C4-2B (cell line): Measurements from ENCODE around the gene SLC39A3.

Source experiments
- ZFX ChIP-seq: fragments of 450-650 bp; IDR thresholded peaks from 2 replicates; pipeline ENCODE4 v1.6.1; 2017
- TF ChIP-seq, protein P1 (sequence below): fragments of 450-650 bp; conservative IDR thresholded peaks from 2 replicates; pipeline ENCODE4 v1.5.1; 2017; ENCODE audit warnings: mild to moderate bottlenecking

- TF ChIP-seq, protein P1, sequence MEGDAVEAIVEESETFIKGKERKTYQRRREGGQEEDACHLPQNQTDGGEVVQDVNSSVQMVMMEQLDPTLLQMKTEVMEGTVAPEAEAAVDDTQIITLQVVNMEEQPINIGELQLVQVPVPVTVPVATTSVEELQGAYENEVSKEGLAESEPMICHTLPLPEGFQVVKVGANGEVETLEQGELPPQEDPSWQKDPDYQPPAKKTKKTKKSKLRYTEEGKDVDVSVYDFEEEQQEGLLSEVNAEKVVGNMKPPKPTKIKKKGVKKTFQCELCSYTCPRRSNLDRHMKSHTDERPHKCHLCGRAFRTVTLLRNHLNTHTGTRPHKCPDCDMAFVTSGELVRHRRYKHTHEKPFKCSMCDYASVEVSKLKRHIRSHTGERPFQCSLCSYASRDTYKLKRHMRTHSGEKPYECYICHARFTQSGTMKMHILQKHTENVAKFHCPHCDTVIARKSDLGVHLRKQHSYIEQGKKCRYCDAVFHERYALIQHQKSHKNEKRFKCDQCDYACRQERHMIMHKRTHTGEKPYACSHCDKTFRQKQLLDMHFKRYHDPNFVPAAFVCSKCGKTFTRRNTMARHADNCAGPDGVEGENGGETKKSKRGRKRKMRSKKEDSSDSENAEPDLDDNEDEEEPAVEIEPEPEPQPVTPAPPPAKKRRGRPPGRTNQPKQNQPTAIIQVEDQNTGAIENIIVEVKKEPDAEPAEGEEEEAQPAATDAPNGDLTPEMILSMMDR, result no peak
- TF ChIP-seq ZFX, result no peak
Observed at GRCh38 chr19:2756477-2756876, 16.7 kb upstream of the SLC39A3 start.
